Activated CD4-positive, alpha-beta T cell treated with anti-CD3 and anti-CD28 coated beads, Interleukin-2, amount 50 U/mL, for 16 hours (primary cell): ENCODE data around the gene AFF3.

ENCODE experiments used
- DNase-seq: peaks from one replicate; pipeline ENCODE4 v3.0.0-alpha.2; 2020

Gene AFF3

GRCh38 chr2:99726691-99727090, 415.7 kb downstream of the AFF3 start:
- no peak for DNase-seq

GRCh38 chr2:99725820-99726219, 416.6 kb downstream of the AFF3 start:
- DNase-seq: no peak

DNA sequence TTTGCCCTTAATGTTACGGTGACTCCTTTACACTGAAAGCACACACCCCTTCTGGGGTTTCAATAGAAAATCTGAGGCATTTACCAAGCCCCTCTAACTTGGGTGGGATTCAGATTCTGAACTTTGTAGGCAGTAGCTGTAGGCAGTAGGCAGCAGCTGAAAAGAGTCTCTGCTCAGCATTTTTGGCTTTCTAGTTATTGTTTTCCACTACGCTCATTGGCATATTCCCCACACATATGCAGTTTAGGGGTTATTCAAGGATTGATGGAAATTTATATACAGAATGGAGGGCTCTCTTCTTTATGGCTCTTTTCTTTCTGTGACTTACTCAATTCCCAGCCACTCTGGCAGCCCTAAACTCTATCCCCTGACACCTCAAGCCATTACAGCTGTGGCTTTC, 419.9 kb downstream of the AFF3 start:
- DNase-seq: no peak

DNA sequence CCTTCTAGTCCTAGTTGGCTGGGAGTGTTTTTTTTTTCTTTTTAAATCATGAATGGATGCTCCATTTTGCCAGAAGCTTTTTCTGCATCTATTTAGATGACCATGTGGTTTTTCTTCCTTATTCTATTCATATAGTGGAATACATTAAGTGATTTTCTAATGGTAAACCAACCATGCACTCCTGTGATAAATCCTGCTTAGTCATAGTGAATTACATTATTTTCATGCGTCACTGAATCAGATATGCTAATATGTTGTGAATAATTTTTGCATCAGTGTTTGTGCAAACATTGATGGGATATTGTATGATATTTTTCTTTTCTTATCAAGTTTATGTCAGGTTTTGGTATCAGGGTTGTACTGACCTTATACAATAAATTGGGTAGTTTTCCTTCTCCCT, 423.3 kb downstream of the AFF3 start:
- DNase-seq: no peak

DNA sequence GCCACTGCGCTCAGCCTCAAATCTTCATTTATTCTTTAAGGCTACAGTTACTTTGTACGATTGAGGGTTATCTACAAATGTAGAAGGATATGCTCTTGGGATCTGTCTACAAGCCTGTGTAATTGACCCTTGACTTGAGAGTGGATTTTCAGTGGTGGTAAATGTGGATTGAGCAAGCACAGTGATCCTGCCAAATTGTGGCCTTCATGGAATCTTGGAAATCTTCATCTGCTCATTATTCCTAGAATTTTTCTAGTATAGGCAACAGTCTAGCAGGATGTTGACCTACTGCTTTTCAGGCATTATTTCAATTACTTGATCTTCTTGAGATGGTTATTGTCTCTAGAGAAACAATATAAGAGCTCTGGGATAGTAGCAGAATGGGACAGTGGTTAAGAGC, 426.4 kb downstream of the AFF3 start:
- DNase-seq: no peak

- DNase-seq: no peak
These were observed 428.0 kb downstream of the AFF3 start for GRCh38 chr2:99714349-99714748.

DNA sequence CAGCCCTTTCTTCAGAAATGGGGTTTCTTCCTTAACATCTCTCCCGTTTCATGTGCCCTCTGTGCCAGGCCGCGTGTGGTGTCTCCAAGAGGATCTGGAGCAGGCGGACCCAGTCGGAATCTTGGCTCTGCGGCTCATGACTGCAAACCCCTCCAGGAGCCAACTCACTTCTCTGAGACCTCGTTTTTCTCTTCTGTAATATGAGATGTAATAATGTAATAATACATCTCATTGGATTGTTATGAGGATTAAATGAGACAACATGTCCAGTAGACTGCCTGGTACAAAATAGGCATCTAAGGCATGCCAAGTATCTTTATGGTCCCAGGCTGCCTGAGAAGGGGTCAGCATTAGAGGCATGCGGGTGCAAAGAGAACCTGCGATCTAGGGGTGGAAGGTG, 431.2 kb downstream of the AFF3 start:
- no peak for DNase-seq

- DNase-seq: no peak
These were observed 431.7 kb downstream of the AFF3 start for GRCh38 chr2:99710721-99711120.

DNA sequence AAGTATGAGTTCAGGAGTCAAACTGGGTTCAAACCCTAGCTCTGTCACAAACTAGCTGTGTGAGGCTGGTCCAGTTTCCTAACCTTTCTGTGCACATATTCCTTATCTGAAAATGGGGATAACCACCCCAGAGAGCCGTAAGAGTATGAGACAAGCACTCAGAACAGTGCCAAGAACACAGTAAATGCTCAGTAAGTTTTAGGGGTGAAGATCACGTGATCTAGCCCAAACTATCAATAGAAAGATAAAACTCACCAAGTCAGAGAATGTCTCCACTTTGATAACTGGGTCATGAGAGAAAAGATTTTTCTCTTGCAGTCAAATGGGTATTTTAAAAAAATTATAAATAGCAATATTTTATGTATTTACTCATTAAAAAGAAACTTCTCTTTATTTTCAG, 433.2 kb downstream of the AFF3 start:
- no peak for DNase-seq

DNA sequence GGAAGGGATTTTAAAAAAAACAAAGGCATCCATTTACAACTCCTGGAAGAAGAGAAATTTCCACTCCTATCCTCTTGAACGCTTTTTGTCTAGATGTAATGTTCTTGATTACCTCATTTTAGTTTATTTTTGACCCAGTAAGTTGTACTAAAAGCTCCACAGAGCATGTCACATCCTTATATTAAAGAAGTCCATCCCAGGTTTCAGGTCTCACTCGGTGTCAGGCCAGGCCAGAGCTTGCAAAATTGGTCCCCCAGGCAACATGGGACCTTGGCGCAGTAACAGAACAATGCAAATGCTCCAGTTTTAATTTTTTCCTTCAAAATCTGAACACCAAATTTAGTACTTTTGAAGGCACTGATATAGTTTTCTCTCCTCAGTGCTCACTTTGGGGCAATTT, 434.2 kb downstream of the AFF3 start:
- no peak for DNase-seq

GRCh38 chr2:99707592-99707991, 434.8 kb downstream of the AFF3 start:
- no peak for DNase-seq

GRCh38 chr2:99706735-99707134, 435.7 kb downstream of the AFF3 start:
- no peak for DNase-seq

DNA sequence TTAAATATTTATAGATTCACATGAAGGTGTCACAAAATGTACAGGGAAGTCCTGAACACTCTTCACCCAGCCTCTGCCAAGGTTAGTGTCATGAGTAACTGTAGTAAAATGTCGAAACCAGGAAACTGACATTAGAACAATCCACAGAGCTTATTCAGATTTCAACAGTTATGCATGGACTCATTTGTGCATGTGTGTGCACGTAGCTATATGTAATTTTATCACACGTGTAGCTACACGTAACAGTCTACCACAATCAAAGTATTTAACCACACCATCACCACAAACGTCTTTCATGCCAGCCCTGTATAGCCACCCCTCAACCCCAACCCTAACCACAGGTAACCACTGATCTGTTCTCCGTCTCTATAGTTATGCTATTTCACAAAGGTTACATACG, 440.9 kb downstream of the AFF3 start:
- DNase-seq: no peak

DNA sequence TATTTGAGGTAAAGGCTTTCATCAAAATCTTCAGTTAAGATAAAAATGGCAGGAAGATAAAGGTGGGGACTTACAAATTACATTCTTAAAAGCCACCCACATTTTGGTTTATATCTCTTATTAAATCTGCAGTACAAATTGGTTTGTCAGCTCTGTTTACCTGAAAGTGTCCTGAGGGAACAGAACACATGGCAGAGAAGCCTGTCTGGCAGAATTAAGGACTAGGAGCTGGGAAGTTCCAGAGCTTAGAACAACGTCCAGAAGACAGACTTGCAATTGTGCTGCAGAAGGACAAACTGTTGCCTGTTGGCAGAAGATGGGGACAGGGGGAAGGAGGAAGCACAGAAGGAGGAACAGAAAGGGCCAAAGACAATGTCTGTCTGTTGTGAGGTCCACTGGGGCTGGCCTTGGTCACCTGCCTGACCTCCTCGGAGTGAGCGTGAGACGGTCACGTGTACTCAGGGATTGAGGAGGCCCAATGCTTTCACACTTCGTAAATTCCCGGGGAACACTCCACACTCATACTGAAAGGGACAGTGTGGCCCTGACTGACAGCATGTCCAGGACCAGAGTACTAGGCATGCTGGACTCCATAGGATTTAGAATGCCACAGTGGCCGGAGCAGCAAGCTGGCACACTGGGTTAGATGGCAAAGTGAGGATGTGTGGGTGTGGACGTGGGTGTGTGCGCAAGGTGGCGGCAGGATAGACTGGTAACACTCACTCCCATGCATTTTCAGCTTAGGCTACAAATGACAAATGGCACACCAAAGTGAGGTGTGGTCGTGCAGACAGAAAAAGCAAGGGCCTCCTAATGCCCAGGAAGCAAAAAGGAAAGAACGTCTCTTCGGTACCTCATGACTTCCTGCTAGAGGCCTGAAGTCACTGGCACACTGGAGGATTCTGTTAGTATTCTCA, 441.6 kb downstream of the AFF3 start:
- no peak for DNase-seq

- no peak for DNase-seq
These were observed 443.5 kb downstream of the AFF3 start for GRCh38 chr2:99698896-99699295.

DNA sequence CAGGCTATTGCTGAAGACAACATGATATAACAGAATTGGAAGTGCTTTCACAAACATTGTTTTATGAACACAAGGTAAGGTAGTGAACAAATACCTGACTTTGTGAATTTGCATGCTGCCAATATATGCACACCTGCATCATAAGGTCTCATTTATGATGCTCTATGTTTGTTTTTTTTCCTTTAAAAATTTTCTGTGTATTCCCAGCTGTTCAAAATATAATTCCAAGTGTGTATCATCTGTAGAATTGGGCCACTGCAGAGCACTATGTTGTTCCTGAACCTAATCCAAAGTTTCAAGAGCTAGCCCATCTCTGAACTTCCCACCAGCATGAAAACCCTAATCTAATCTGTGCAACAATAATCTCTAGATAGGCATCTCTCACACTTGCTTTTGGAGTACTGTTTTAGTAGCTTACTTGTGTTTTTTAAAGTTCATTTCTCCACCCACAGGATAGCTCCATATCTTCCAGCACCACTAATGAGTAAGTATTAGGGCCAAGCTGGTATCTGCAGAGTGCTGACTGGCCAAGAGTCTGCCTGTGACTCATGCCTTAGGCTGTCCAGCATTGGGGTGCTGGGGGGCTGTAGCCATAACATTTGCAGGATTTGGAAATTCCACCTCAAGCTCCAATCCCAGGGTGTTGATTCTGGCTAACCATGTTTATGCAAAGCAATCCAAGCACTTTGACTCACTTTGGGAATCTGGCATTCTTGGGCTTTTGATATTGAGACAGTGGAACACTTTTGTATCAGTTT, 444.4 kb downstream of the AFF3 start:
- no peak for DNase-seq

GRCh38 chr2:99695944-99696253, 446.5 kb downstream of the AFF3 start:
- no peak for DNase-seq

GRCh38 chr2:99695130-99695943, 447.1 kb downstream of the AFF3 start:
- no peak for DNase-seq

- no peak for DNase-seq
These were observed 448.1 kb downstream of the AFF3 start for GRCh38 chr2:99694331-99694730.

GRCh38 chr2:99692785-99693184, 449.6 kb downstream of the AFF3 start:
- no peak for DNase-seq

- DNase-seq: no peak
These were observed 450.5 kb downstream of the AFF3 start for GRCh38 chr2:99691926-99692325.

DNA sequence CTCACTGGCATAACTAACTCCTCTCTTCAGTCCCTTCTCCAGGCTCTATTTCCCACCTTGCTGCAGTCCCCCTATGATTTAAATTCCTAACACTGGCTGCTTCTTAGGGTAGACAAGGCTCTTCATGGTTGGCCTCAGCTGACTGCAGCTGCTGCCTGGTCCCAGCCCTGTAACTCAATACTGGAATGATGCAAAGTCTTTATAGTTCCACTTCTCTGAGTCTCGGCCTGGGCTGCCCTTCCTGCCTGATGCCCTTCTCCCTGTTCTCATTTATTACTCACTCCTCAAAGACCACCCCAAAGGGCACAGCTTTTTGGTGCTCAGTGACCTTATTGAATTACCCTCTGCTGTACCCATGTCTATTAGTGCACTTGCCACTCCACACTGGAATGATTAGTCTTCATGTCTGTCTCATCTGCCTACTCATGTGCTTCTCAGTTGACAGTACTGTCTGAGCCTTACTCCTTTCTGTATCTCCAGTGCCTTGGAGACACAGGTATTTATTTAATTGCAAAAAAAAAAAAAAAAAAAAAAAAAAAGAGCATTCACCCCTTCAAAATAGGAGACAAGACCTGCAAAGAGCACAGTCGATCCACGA, 453.1 kb downstream of the AFF3 start:
- DNase-seq: no peak

GRCh38 chr2:99688699-99689098, 453.7 kb downstream of the AFF3 start:
- DNase-seq: no peak
